GM19324 (cell line): Measurements from ENCODE around the gene UACA.
"Not testable (repeated sequence)": the region's sequence is repeated elsewhere in the genome, so short reads cannot be mapped to it uniquely, and the experiment has no call there.

Experiments used
- ATAC-seq: cut with Tn5 transposase; IDR thresholded peaks from one replicate; pipeline ENCODE4 v1.9.1; 2021; ENCODE audit warnings: mild to moderate bottlenecking, moderate library complexity; ENCODE audit not compliant: unreplicated experiment, low FRiP score

UACA gene

GRCh38 chr15:70753101-70753829 is 10.1 kb downstream of the UACA start:
- ATAC-seq, result no peak

DNA sequence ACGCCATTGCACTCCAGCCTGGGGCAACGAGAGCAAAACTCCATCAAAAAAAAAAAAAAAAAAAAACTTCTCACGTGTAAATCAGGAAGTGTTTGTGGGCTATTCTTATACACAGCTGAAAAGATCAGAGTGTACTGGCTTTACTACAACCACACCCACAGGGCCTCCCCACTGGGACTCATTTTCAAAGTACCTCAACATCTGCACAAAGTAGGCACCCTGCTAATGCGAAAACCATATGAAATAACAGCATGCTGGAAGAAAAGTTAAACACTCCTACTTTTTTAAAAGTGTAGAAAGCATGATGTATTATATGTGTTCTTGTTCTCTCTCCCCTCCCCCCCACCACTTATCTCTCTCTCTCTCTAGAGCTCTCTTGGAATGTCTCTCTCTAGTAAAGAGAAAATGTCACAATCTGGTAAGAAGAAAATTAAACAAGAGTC is 11.1 kb downstream of the UACA start:
- ATAC-seq, result no peak

DNA sequence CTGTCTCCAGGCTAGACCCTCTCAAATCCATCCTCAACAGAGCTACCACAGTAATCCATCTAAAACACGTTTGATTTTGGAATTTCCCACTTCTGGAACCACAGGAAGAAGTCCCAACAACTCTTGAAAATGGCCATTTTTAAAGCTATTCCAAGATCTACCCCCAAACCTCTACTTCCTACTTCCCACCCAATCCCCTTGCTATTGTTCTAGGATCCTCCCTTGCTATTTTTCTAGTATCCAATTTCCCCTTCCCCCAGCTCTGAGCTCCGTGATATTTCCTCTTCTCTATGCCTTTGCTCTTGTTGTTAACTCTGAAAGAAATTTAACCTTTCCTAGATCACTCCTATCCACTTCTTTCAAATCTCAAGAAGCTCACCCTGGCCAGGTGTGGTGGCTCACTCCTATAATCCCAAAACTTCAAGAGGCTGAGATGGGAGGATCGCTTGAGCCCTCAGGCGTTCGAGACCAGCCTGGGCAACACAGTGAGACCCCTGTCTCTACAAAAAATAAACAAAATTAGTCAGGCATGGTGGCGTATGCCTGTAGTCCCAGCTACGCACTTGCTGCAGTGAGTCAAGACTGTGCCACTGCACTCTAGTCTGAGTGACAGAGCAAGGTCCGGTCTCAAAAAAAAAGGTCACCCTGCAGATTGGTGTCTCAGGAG is 13.0 kb downstream of the UACA start:
- no peak for ATAC-seq

DNA sequence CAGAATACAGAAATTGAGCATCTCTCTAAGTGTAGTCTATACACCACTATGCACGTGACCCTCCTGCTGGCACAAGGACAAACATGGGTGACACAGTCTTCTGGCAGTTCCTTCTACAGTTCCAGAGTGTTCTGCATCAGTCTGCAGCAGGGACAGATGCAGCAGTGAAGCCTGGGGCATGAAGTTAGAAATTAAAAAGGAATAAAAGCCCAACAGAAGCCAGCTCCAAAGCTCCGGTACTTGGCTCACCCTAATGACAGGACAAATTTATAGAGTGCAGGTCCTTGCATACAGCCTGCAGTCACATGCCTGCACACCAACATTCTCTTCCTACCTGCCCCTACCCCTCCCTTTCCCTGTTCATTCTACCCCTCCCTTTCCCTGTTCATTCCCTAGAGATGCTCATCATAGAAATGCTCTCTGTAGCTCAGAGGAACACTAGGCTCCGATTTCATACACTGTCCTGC is 15.0 kb downstream of the UACA start:
- ATAC-seq, result no peak

GRCh38 chr15:70746598-70746997 is 16.8 kb downstream of the UACA start:
- ATAC-seq, result not testable (repeated sequence)

DNA sequence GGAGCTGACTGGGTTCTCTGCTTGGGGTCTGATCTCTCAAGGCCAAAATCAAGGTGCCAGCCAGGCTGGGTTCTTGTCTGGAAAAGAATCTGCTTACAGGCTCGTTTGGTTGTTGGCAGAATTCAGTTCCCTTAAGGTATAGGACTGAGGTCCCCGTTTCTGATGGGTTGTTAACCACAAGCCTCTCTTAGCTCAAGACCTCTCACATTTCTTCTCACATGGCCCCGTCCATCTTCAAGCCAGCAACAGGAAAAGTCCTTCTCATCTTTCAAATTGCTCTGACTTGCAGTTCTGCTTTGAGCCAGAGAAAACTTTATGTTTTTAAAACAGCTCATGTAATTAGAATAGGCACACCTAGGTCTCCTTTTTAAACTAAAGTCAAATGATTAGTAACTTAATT is 20.4 kb downstream of the UACA start:
- no peak for ATAC-seq

- ATAC-seq, result no peak
Observed at GRCh38 chr15:70741677-70742293, 21.6 kb downstream of the UACA start.

DNA sequence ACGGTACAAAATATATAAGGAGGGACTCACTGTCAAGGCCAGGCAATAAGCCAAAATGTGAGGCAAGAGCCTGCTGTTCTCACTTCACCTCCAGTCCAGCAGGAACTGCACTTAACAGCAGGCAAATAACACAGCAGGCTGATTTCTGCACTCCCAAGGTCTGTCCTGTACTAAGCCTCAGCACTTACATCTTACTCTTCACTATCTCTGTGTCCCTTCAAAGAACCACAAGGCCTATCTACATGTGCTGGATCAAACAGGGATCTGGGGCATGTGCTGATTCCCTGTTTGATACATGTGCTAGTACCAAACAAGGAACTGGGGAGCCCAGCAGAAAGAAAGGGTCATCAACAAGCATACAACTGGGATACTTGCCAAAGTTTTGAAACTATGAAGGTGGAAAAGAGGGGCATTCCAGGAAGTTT is 22.2 kb downstream of the UACA start:
- ATAC-seq, result no peak

- not testable (repeated sequence) for ATAC-seq
Observed at GRCh38 chr15:70735040-70735439, 28.3 kb downstream of the UACA start.

DNA sequence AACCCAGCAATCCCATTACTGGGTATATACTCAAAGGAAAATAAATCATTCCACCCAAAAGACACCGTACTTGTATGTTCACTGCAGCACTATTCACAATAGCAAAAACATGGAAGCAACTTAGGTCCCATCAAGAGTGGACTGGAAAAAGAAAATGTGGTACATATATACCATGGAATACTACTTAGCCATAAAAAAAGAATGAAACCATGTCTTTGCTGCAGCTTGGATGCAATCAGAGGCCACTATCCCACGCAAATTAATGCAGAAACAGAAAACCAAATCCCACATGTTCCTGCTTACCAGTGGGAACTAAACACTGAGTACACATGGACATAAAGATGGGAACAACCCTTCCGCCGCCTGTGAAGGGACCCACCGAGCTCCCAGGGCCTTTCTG is 34.2 kb downstream of the UACA start:
- ATAC-seq, result no peak

- ATAC-seq, result no peak
Observed at GRCh38 chr15:70726753-70727152, 36.6 kb downstream of the UACA start.

GRCh38 chr15:70723927-70724326 is 39.4 kb downstream of the UACA start:
- ATAC-seq, result no peak

- no peak for ATAC-seq
Observed at GRCh38 chr15:70723122-70723422, 40.3 kb downstream of the UACA start.

DNA sequence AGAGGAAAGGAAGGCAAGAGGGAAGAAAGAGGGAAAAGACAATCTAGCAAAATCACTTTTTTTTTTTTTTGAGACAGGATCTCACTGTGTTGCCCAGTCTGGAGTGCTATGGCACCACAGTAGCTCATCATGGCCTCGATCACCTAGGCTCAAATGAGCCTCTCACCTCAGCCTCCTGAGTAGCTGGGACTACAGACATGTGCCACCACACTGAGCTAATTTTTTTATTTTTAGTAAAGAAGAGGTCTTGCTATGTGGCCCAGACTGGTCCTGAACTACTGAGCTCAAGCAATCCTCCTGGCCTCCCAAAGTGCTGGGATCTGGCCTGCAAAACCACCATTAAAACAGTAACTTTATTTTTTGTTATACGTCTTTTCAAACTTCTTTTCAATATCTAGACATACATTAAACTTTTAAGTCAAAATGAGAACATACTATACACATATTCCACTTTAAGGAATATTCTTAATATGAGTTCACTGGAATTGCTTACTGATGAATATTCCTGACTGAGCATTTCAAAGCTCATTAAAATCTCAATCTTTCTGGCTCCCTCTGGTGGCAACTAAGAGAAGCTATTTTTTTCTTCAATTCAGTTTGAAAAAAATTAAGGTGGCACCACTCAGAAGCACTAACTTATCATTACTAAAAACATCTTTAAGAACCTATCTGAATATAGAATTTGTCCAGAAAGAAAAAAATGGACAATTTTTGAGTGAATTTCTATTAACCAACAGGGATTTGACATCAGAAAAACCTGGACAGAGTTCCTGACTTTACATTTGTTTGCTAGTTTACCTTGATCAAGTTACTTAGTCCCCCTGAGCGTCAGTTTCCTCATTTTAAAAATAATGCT is 40.9 kb downstream of the UACA start:
- ATAC-seq, result no peak

- ATAC-seq, result no peak
Observed at GRCh38 chr15:70720228-70721016, 42.9 kb downstream of the UACA start.

GRCh38 chr15:70717237-70717793 is 46.0 kb downstream of the UACA start:
- ATAC-seq, result no peak

- ATAC-seq, result no peak
Observed at GRCh38 chr15:70715840-70716485, 47.4 kb downstream of the UACA start.

DNA sequence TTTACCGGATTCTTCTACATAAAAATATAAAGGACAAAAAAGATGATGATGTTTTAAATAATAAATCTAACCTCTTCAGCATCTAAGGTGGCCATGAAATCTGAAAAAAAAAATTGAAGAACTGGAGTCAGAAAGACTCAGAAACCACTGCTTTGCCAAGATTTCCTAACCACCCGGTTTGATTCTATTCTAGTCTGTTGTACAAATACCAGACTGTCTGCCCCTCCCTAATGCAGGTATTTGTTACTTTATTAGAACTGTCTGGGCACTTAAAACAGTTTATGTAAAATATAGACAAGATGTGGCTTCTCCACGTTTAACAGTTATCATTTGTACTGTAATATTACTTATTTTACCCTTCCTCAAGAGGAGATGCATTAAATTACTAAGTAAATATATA is 48.8 kb downstream of the UACA start:
- ATAC-seq, result no peak

GRCh38 chr15:70714015-70714414 is 49.3 kb downstream of the UACA start:
- ATAC-seq, result no peak
